D721Med (cell line): ENCODE results near the gene CLC.

ENCODE experiments used
- DNase-seq: peaks from one replicate; pipeline ENCODE4 v3.0.0; 2011; ENCODE audit warnings: low spot score; ENCODE audit not compliant: insufficient read length
- FAIRE-seq: peaks from 2 replicates; lab custom pipeline; 2011; peaks lifted over from hg19 to GRCh38; lab: Jason Lieb, UNC
- CTCF ChIP-seq: IDR thresholded peaks from 2 replicates; pipeline ENCODE4 v1.5.1; 2012; ENCODE audit warnings: mild to moderate bottlenecking, control low read depth; ENCODE audit not compliant: insufficient read depth; ENCODE audit errors: missing control alignments

Gene CLC

DNA sequence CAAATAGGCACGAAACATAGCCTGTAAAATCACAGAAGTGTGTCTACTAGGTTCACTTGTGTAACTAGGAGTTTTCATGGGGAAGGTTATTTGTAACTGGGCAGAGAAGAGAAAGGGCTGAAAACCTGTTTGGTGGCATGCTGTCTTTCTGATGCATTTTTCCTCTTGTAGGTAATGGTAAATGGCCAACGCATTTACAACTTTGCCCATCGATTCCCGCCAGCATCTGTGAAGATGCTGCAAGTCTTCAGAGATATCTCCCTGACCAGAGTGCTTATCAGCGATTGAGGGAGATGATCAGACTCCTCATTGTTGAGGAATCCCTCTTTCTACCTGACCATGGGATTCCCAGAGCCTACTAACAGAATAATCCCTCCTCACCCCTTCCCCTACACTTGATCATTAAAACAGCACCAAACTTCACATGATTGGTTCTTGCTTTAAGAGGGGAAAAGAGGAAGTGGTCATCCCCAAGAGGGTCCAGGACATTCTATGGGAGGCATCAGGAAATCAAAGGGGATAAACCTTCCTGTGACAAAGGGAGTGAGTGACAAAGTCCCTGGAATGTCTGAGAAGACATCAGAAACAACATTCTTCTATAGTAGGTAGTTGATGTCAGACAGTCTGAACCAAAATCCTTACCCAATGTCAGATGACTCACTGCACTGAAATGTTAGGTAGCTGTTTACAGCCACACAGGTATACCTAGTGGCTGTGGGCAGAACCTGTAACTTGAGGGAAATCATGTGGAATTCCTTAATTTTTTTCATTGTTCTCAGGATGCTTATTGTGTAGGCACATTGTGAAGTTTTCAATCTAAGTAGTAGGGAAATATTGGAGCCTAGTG, 28.6 kb downstream of the CLC start:
- no peak for FAIRE-seq
- no peak for TF ChIP-seq CTCF
- DNase-seq, result no peak

DNA sequence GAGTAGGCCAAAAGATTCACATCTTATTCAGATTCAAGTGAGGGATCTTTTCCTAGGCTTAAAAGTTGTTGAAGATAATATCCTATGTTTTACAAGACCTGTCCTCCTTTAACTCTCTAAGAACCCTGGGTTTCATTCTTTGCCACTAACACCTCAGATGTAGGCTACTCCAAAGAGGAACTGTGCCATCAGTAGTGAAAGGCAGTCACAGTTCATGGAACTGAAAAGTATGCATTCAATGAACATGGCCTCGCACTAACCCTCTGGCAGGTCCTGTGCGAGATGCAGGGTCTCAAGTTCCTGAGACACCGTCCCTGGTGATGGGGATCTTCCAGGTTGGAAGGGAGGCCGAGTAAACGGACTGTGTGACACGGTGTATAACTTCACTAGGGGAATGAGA, 29.2 kb downstream of the CLC start:
- FAIRE-seq (no peak), DNase-seq (no peak)
- no peak for TF ChIP-seq CTCF

GRCh38 chr19:39705578-39706188, 32.1 kb downstream of the CLC start:
- FAIRE-seq (no peak), DNase-seq (no peak)
- TF ChIP-seq CTCF, result no peak

- TF ChIP-seq CTCF, result no peak
- FAIRE-seq (no peak), DNase-seq (no peak)
These were observed 33.4 kb downstream of the CLC start, which contains the start of gene LGALS14 for GRCh38 chr19:39704181-39705044. LGALS14 (plus strand) TSS chr19:39704481; CDS start chr19:39704529, 48 bp downstream.

DNA sequence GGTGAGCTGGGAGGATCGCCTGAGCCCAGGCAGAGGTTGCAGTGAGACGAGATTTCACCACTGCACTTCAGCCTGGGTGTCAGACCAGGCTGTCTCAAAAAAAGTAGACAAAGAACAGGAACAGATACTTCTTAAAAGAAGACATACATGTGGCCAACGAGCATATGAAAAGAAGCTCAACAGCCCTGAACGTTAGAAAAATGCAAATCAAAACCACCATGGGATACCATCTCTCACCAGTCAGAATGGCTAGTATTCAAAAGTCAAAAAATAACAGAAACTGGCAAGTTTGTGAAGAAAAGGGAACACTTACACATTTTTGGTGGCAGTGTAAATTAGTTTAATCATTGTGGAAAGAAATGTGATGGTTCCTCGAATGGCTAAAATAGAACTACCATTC, 36.5 kb downstream of the CLC start:
- DNase-seq (no peak), FAIRE-seq (no peak)
- TF ChIP-seq CTCF, result no peak

DNA sequence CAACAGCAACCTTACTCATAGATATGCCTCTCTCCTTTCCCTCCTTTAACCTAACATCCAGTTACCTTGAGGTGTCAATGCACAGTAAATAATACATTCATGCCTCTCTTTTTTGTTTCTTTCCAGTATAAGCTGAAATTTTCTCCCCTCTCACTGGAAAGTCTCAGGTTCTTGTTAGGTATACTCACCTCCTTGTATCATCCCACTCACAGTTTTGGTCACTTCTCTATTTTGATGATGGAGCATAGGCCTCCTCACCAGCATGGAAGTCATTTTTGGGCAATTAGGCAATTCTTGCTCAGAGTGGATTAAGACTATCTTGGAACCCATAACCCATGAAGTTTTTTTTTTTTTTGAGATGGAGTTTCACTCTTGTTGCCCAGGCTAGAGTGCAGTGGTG, 39.3 kb downstream of the CLC start:
- DNase-seq, result no peak
- no peak for FAIRE-seq
- TF ChIP-seq CTCF, result no peak
